H1 (cell line): ENCODE results near the gene RNF130. TPM values are rescaled to one million over a fixed set of nuclear protein-coding genes. Genes with fewer than 3 reads are reported as not detected.

Experiments
- CTCF ChIA-PET: fragments of 300-600 bp; sonication (Branson Sonifier 250); formaldehyde crosslinking; loops from one replicate; lab custom pipeline; 2021; ENCODE audit not compliant: partially characterized antibody; lab: Charles Lee
- POLR2A ChIA-PET: fragments of 300-600 bp; sonication (Branson Sonifier 250); formaldehyde crosslinking; loops from one replicate; lab custom pipeline; 2021; ENCODE audit warnings: inconsistent platforms; ENCODE audit not compliant: partially characterized antibody; lab: Charles Lee
- DNase-seq, 2 experiments: peaks; one replicate each; pipeline versions ENCODE4 v3.0.0 to v3.0.0-alpha.2; 2010 to 2022; ENCODE audit warnings: low spot score in 2 of 2, low read depth in 1 of 2, mixed read lengths in 1 of 2
- FAIRE-seq: peaks from 2 replicates; lab custom pipeline; 2011; peaks lifted over from hg19 to GRCh38; lab: Jason Lieb, UNC
- H2AFZ ChIP-seq: 2 replicates; pipeline ENCODE4 v1.8.1; 2012; ENCODE audit warnings: low read length, inconsistent platforms
- H2AK5ac ChIP-seq: 2 replicates; pipeline ENCODE4 v1.6.1; 2013; ENCODE audit warnings: low read depth, low read length
- H2BK120ac ChIP-seq: replicated peaks from 2 replicates; pipeline ENCODE3; 2013; ENCODE audit warnings: low read depth, low read length, inconsistent platforms
- H2BK12ac ChIP-seq: 2 replicates; pipeline ENCODE4 v1.6.1; 2013; ENCODE audit warnings: low read depth, low read length
- H2BK15ac ChIP-seq: 2 replicates; pipeline ENCODE4 v1.6.1; 2013; ENCODE audit warnings: low read length
- H2BK20ac ChIP-seq: 2 replicates; pipeline ENCODE4 v1.6.1; 2013; ENCODE audit warnings: low read length
- H2BK5ac ChIP-seq: 2 replicates; pipeline ENCODE4 v1.6.1; 2013; ENCODE audit warnings: low read depth, low read length
- H3K14ac ChIP-seq: 2 replicates; pipeline ENCODE4 v1.6.1; 2013; ENCODE audit warnings: inconsistent platforms; ENCODE audit not compliant: insufficient read length
- H3K18ac ChIP-seq: 2 replicates; pipeline ENCODE4 v1.6.1; 2013; ENCODE audit warnings: low read length; ENCODE audit errors: extremely low read depth
- H3K23ac ChIP-seq: 2 replicates; pipeline ENCODE4 v1.6.1; 2013; ENCODE audit warnings: inconsistent platforms; ENCODE audit not compliant: insufficient read length
- H3K23me2 ChIP-seq: 2 replicates; pipeline ENCODE4 v1.6.1; 2013; ENCODE audit warnings: low read depth, low read length
- H3K27ac ChIP-seq: 2 replicates; pipeline ENCODE4 v1.6.1; 2011; ENCODE audit warnings: low read depth, low read length, inconsistent platforms
- H3K27me3 ChIP-seq, 4 experiments: replicated peaks in 1 of 4; 1 replicate in 1 of 4; 2 replicates in 3 of 4; pipeline versions ENCODE4 v1.6.1 to v1.8.1; 2011 to 2013; ENCODE audit warnings: low read length in 3 of 4, mild to moderate bottlenecking in 3 of 4, inconsistent platforms in 2 of 4, mixed read lengths in 2 of 4, moderate library complexity in 1 of 4; ENCODE audit not compliant: control insufficient read depth in 3 of 4, insufficient read depth in 3 of 4; ENCODE audit errors: extremely low read depth in 1 of 4
- H3K36me3 ChIP-seq, 4 experiments: 2 replicates each; pipeline versions ENCODE4 v1.6.1 to v1.8.1; 2011 to 2013; ENCODE audit warnings: mild to moderate bottlenecking in 4 of 4, low read length in 3 of 4, moderate library complexity in 2 of 4, control low read depth in 1 of 4, inconsistent platforms in 1 of 4; ENCODE audit not compliant: insufficient read depth in 4 of 4, control insufficient read depth in 2 of 4
- H3K4ac ChIP-seq: replicated peaks from 2 replicates; pipeline ENCODE3; 2013; ENCODE audit warnings: low read length, low read depth, mixed read lengths, inconsistent platforms; ENCODE audit not compliant: insufficient read length
- H3K4me1 ChIP-seq, 4 experiments: replicated peaks in 1 of 4; 1 replicate in 1 of 4; 2 replicates in 3 of 4; pipeline versions ENCODE4 v1.6.1 to v1.8.1; 2011 to 2013; ENCODE audit warnings: low read length in 3 of 4, inconsistent platforms in 2 of 4, mixed read lengths in 1 of 4; ENCODE audit not compliant: insufficient read depth in 4 of 4, control insufficient read depth in 3 of 4
- H3K4me2 ChIP-seq, 2 experiments: 2 replicates each; pipeline versions ENCODE4 v1.6.1 to v1.8.1; 2011 to 2013; ENCODE audit warnings: low read depth in 2 of 2, low read length in 2 of 2, control low read depth in 1 of 2, inconsistent platforms in 1 of 2, mild to moderate bottlenecking in 1 of 2; ENCODE audit not compliant: insufficient read depth in 1 of 2
- H3K4me3 ChIP-seq, 4 experiments: fragments of 200-600, 300-600 bp in 1 of 4; sonication (generic), shearing (Covaris generic), sonication (Bioruptor Twin) in 1 of 4; 2 replicates each; pipeline versions ENCODE4 v1.5.1 to v1.8.1; 2011 to 2016; ENCODE audit warnings: low read length in 4 of 4, low read depth in 3 of 4, control low read depth in 2 of 4, inconsistent platforms in 2 of 4, mild to moderate bottlenecking in 2 of 4, mixed read lengths in 1 of 4, moderate library complexity in 1 of 4; ENCODE audit not compliant: insufficient read depth in 2 of 4; ENCODE audit errors: extremely low read depth in 1 of 4
- H3K56ac ChIP-seq: replicated peaks from 2 replicates; pipeline ENCODE3; 2013; ENCODE audit warnings: low read depth, mild to moderate bottlenecking, mixed read lengths, low read length, inconsistent platforms; ENCODE audit not compliant: insufficient read length
- H3K79me1 ChIP-seq: 2 replicates; pipeline ENCODE4 v1.6.1; 2013; ENCODE audit warnings: low read depth, low read length, control low read depth
- H3K79me2 ChIP-seq, 2 experiments: 2 replicates each; pipeline versions ENCODE4 v1.6.1 to v1.8.1; 2012 to 2013; ENCODE audit warnings: low read length in 2 of 2, mild to moderate bottlenecking in 2 of 2, inconsistent platforms in 1 of 2; ENCODE audit not compliant: insufficient read depth in 2 of 2, control insufficient read depth in 1 of 2
- H3K9ac ChIP-seq, 4 experiments: replicated peaks in 1 of 4; 1 replicate in 1 of 4; 2 replicates in 3 of 4; pipeline versions ENCODE4 v1.6.1 to v1.8.1; 2011 to 2013; ENCODE audit warnings: low read depth in 3 of 4, low read length in 3 of 4, control low read depth in 2 of 4, mild to moderate bottlenecking in 2 of 4, moderate library complexity in 2 of 4, inconsistent platforms in 1 of 4; ENCODE audit errors: extremely low read depth in 1 of 4
- H3K9me3 ChIP-seq, 2 experiments: 2 replicates each; pipeline versions ENCODE4 v1.6.1 to v1.8.1; 2012 to 2013; ENCODE audit warnings: mild to moderate bottlenecking in 2 of 2, moderate library complexity in 2 of 2, control low read depth in 1 of 2, inconsistent platforms in 1 of 2, low read depth in 1 of 2, low read length in 1 of 2, mixed read lengths in 1 of 2; ENCODE audit not compliant: insufficient read depth in 2 of 2
- H4K20me1 ChIP-seq, 2 experiments: replicated peaks in 1 of 2; 2 replicates each; pipeline versions ENCODE3 to v1.8.1; 2011 to 2013; ENCODE audit warnings: inconsistent platforms in 2 of 2, low read length in 2 of 2, mild to moderate bottlenecking in 1 of 2; ENCODE audit not compliant: insufficient read depth in 2 of 2, control insufficient read depth in 1 of 2
- H4K5ac ChIP-seq: 2 replicates; pipeline ENCODE4 v1.6.1; 2013; ENCODE audit warnings: low read length, low read depth, mixed read lengths, inconsistent platforms; ENCODE audit not compliant: insufficient read length
- H4K8ac ChIP-seq: 2 replicates; pipeline ENCODE4 v1.8.0; 2013; ENCODE audit warnings: mild to moderate bottlenecking, moderate library complexity, low read length, inconsistent platforms; ENCODE audit not compliant: insufficient read depth; ENCODE audit errors: extremely low read depth
- H4K91ac ChIP-seq: replicated peaks from 2 replicates; pipeline ENCODE3; 2013; ENCODE audit warnings: low read length, mixed read lengths, inconsistent platforms; ENCODE audit not compliant: insufficient read length
- ASH2L ChIP-seq: fragments of 200-600, 300-600 bp; sonication (generic); IDR thresholded peaks from one replicate; pipeline ENCODE4 v1.7.1; 2017; ENCODE audit warnings: low read length
- BRCA1 ChIP-seq: IDR thresholded peaks from 2 replicates; pipeline ENCODE4 v1.6.1; 2012; ENCODE audit warnings: low read depth, low read length, improper control_type of control experiment
- CHD1 ChIP-seq: IDR thresholded peaks from 2 replicates; pipeline ENCODE4 v1.6.1; 2012; ENCODE audit warnings: low read depth, low read length, improper control_type of control experiment
- KDM4A ChIP-seq: IDR thresholded peaks from one replicate; pipeline ENCODE4 v1.7.1; 2012; ENCODE audit warnings: low read depth, mild to moderate bottlenecking, moderate library complexity, low read length, inconsistent platforms; ENCODE audit not compliant: severe bottlenecking
- NANOG ChIP-seq: IDR thresholded peaks from 2 replicates; pipeline ENCODE4 v1.6.1; 2011; ENCODE audit warnings: low read length, low read depth, mild to moderate bottlenecking, inconsistent platforms; ENCODE audit not compliant: insufficient read depth, poor library complexity, severe bottlenecking
- PHF8 ChIP-seq: fragments of 200-600 bp; sonication (generic); conservative IDR thresholded peaks from 2 replicates; pipeline ENCODE4 v1.7.1; 2012; ENCODE audit warnings: low read depth, mild to moderate bottlenecking, inconsistent platforms, low read length, moderate library complexity
- TAF1 ChIP-seq: IDR thresholded peaks from 2 replicates; pipeline ENCODE4 v1.6.1; 2011; ENCODE audit warnings: mild to moderate bottlenecking, low read depth, low read length
- TCF12 ChIP-seq: IDR thresholded peaks from 2 replicates; pipeline ENCODE4 v1.6.1; 2011; ENCODE audit warnings: low read depth, mild to moderate bottlenecking, low read length
- WGBS, 2 experiments: shearing (Covaris generic) in 1 of 2; methylation state at CpG; one replicate each; pipeline versions ENCODE4 v1.1.6 to v1.1.7; 2013 to 2015; ENCODE audit warnings: low lambda C conversion rate in 2 of 2, mixed read lengths in 2 of 2, inconsistent platforms in 1 of 2, low coverage in 1 of 2, missing lambda C conversion rate in 1 of 2; ENCODE audit not compliant: insufficient replicate concordance in 2 of 2, insufficient coverage in 1 of 2, insufficient read length in 1 of 2; ENCODE audit errors: extremely low coverage in 1 of 2, missing lambda C conversion rate in 1 of 2; 5-methylcytosine and 5-hydroxymethylcytosine counted together
- polyA plus RNA-seq, 7 experiments: library from polyadenylated mRNA; depleted of rRNA in 3 of 7; stranded (reverse) in 5 of 7; unstranded in 2 of 7; fragments of >200 nt in 5 of 7; fragments of 200-250 nt in 2 of 7; gene quantifications; 1 replicate in 5 of 7; 2 replicates in 1 of 7; 4 replicates in 1 of 7; pipeline versions ENCODE4 v1.2.1 to v1.2.3, GENCODE V29; 2011 to 2013; ENCODE audit warnings: missing spikeins in 2 of 7, mixed read lengths in 2 of 7
- total RNA-seq: library from RNA; stranded (reverse); fragmentation: NEBNext Ultra II Directional; extraction: Animal tissue kit (Norgen Biotek cat#: 25700); gene quantifications from 2 replicates; pipeline ENCODE4 v1.2.1, GENCODE V29; 2021
- TF ChIP-seq, protein P1 (sequence below): IDR thresholded peaks from 2 replicates; pipeline ENCODE4 v1.6.1; 2012; ENCODE audit warnings: inconsistent platforms
- TF ChIP-seq, protein P2 (sequence below): IDR thresholded peaks from 2 replicates; pipeline ENCODE4 v1.6.1; 2012; ENCODE audit warnings: inconsistent platforms

The RNF130 gene
- total and polyA plus RNA-seq, 2 of the 8 experiments (the other 6 are each of a cell fraction or from before 2014, with no cell fraction given): 65.1 to 70.0 TPM

DNA sequence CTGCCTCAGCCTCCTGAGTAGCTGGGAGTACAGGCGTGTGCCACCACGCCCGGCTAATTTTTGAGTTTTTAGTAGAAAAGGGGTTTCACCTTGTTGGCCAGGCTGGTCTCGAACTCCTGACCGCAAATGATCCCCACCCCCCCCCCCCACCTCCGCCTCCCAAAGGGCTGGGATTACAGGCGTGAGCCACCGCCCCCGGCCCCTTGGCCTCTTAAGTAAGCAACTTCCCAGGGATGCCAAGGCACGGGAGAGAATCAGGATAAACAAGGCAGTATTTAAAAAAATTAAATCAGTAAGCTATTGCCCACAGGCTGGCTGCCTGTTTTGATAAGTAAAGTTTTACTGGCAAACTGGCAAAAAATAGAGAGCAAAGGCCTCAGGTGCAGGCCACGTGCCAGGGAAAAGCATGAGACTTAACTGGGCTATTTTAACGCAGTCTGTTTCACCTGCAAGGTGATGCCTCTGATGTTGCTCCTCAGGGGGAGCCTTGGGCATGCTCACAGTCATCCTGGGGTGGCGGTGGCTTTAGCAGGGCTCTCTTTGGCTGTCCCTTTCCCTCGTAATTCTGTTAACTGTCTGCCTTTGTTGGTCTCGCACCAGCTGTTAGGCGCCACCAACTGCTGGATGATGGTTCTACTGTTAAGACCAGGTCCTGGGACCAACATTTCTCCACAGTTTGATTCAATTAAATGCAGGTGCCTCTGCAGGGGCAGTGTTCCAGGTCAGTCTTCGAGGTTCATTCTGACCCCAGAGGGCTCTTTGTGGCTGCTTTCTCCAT, 19.4 kb upstream of the RNF130 start:
- no peak overlapping the region for H2BK12ac ChIP-seq
- peak in 1 of 2 experiments; percentile 72 for DNase-seq
- H4K5ac ChIP-seq: no peak overlapping the region
- H2BK15ac ChIP-seq: no peak overlapping the region
- POLR2A ChIA-PET: interaction anchor here (0.7 to 3.9 kb wide), 7 partner anchors 10 to 280 kb away, joined by 3 to 25 read pairs (median 4); partner anchors contain the start of gene RNF130
- H2BK20ac ChIP-seq: no peak overlapping the region
- no peak overlapping the region; the same call in 1 of the 2 replicates for H4K8ac ChIP-seq
- no peak overlapping the region for H3K14ac ChIP-seq
- H3K27ac ChIP-seq: no peak overlapping the region
- H2AK5ac ChIP-seq: no peak overlapping the region
- no peak overlapping the region for H2BK5ac ChIP-seq
- peak; percentile 81 for FAIRE-seq
- peaks cover 0 to 11% (median 6%) of the 10 kb centered on the region in 4 experiments; a peak in 5 of 7 replicates for H3K4me1 ChIP-seq
- H3K23me2 ChIP-seq: no peaks in the 10 kb centered on the region
- no peak overlapping the region for H3K4ac ChIP-seq
- no peak overlapping the region for H3K9ac ChIP-seq
- no peak overlapping the region for H2AFZ ChIP-seq
- peak overlapping the region in 1 of 4 experiments; percentile 62; a peak in 1 of 8 replicates for H3K4me3 ChIP-seq
- H2BK120ac ChIP-seq: no peak overlapping the region
- H4K20me1 ChIP-seq: no peaks in the 10 kb centered on the region
- peak overlapping the region; percentile 25 for H4K91ac ChIP-seq
- H3K36me3 ChIP-seq: no peaks in the 10 kb centered on the region
- H3K79me2 ChIP-seq: no peaks in the 10 kb centered on the region
- H3K79me1 ChIP-seq: no peaks in the 10 kb centered on the region
- H3K4me2 ChIP-seq: peak overlapping the region; percentile 42 to 80; a peak in 3 of 4 replicates
- CTCF ChIA-PET: interaction anchor here (0.6 to 3.1 kb wide), 32 partner anchors 8 to 528 kb away, joined by 3 to 15 read pairs (median 4); no protein-coding TSS in a partner anchor
- H3K18ac ChIP-seq: 0 out of 2 replicates have a peak overlapping the region, but pooled peaks have one; percentile 21
- H3K23ac ChIP-seq: no peak overlapping the region
- H3K27me3 ChIP-seq: no peaks in the 10 kb centered on the region
- H3K56ac ChIP-seq: no peak overlapping the region
- H3K9me3 ChIP-seq: no peaks in the 10 kb centered on the region
- WGBS, 2 experiments: 38% methylated on average over 11 of the region's 17 CpGs; no CpG with 5 or more reads in 1 of the 2 experiments
- no peak for TF ChIP-seq KDM4A
- no peak for TF ChIP-seq TCF12
- TF ChIP-seq PHF8: no peak
- TF ChIP-seq, protein P1, sequence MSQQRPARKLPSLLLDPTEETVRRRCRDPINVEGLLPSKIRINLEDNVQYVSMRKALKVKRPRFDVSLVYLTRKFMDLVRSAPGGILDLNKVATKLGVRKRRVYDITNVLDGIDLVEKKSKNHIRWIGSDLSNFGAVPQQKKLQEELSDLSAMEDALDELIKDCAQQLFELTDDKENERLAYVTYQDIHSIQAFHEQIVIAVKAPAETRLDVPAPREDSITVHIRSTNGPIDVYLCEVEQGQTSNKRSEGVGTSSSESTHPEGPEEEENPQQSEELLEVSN: peak; percentile 87
- TF ChIP-seq ASH2L: no peak
- TF ChIP-seq TAF1: no peak
- TF ChIP-seq, protein P2, sequence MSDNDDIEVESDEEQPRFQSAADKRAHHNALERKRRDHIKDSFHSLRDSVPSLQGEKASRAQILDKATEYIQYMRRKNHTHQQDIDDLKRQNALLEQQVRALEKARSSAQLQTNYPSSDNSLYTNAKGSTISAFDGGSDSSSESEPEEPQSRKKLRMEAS: peak; percentile 72; the same call in 1 of the 2 replicates
- no peak for TF ChIP-seq CHD1
- peak; percentile 4 for TF ChIP-seq NANOG
- TF ChIP-seq BRCA1: no peak
